ENCODE measurements around the gene NFATC2IP. TPM values are rescaled to one million over a fixed set of nuclear protein-coding genes. Genes with fewer than 3 reads are reported as not detected.
"Not testable (repeated sequence)": the region's sequence is repeated elsewhere in the genome, so short reads cannot be mapped to it uniquely, and the experiment has no call there.

NFATC2IP gene
- total RNA-seq, 1 donor from 2014 or later, result 85.7 TPM

- DNase-seq (peak; percentile 99), ATAC-seq (ENCODE audit: low read depth) (peak; percentile 64)
- ChIA-PET CTCF (interaction anchor here (1.1 to 3.4 kb wide), 3 partner anchors 7 to 24 kb away, joined by 3 to 34 read pairs (median 8); partner anchors contain the start of gene CD19), POLR2A (interaction anchor here (0.5 to 10.1 kb wide), 16 partner anchors 12 to 1769 kb away, joined by 3 to 192 read pairs (median 20); partner anchors contain the start of genes ATXN2L, CD19, CLN3 and NFATC2IP)
- Mint-ChIP-seq H3K27ac (peak within 1 kb of the TSS; percentile 96), H3K27me3 (no peaks in the 10 kb centered on the region), H3K4me1 (peaks cover 54% of the 10 kb centered on the region), H3K4me3 (peak within 1 kb of the TSS; percentile 90), H3K36me3 (ENCODE audit: low read depth) (peaks cover 26% of the 10 kb centered on the region), H3K9me3 (no peaks in the 10 kb centered on the region)
- TF ChIP-seq CTCF (IDR thresholded peaks at IDR 0.05), result no peak
- intact Hi-C loops (cut with micrococcal nuclease), result loop anchor here (1.0 to 2.0 kb wide), 11 partner anchors 7 to 1970 kb away; partner anchors contain the start of genes ATP2A1, BCL7C, NFATC2IP and SH2B1
These were observed 25.9 kb upstream of the NFATC2IP start, which contains the start of gene RABEP2 for GRCh38 chr16:28924762-28925385. Gene RABEP2, minus strand, starts transcription at chr16:28925238. Its CDS starts 75 bp downstream, at chr16:28925163.

GRCh38 chr16:28925386-28926228 is 25.1 kb upstream of the NFATC2IP start:
- TF ChIP-seq CTCF (IDR thresholded peaks at IDR 0.05), result no peak
- POLR2A ChIA-PET, result interaction anchor here (0.5 to 10.1 kb wide), 15 partner anchors 12 to 1768 kb away, joined by 3 to 192 read pairs (median 13); partner anchors contain the start of genes ATXN2L, CD19, CLN3 and NFATC2IP
- no peaks in the 10 kb centered on the region for H3K9me3 Mint-ChIP-seq

GRCh38 chr16:28926284-28926683 is 24.5 kb upstream of the NFATC2IP start:
- peaks cover 64% of the 10 kb centered on the region for H3K4me1 Mint-ChIP-seq
- ATAC-seq (ENCODE audit: low read depth); intact Hi-C loops (cut with micrococcal nuclease); DNase-seq; H3K27me3 Mint-ChIP-seq; H3K9me3 Mint-ChIP-seq: not testable (repeated sequence)
- ChIA-PET CTCF (interaction anchor here (0.9 kb wide), 1 partner anchor 19 kb away, joined by 8 read pairs; no protein-coding TSS in a partner anchor), POLR2A (interaction anchor here (1.0 to 10.1 kb wide), 7 partner anchors 11 to 1166 kb away, joined by 3 to 192 read pairs (median 21); partner anchors contain the start of genes ATXN2L, CD19, NFATC2IP and SH2B1)
- peak overlapping the region; percentile 90 for H3K4me3 Mint-ChIP-seq
- peaks cover 20% of the 10 kb centered on the region for H3K36me3 Mint-ChIP-seq (ENCODE audit: low read depth)
- H3K27ac Mint-ChIP-seq, result peak overlapping the region; percentile 96

More at GRCh38 chr16:28925386-28926228, 25.1 kb upstream of the NFATC2IP start:
- CTCF ChIA-PET, result interaction anchor here (0.9 kb wide), 1 partner anchor 19 kb away, joined by 8 read pairs; no protein-coding TSS in a partner anchor
- H3K27ac Mint-ChIP-seq, result peak overlapping the region; percentile 96
- H3K4me3 Mint-ChIP-seq, result peak overlapping the region; percentile 90
- no peaks in the 10 kb centered on the region for H3K27me3 Mint-ChIP-seq
- DNase-seq (no peak), ATAC-seq (ENCODE audit: low read depth) (peak; percentile 35)
- peaks cover 60% of the 10 kb centered on the region for H3K4me1 Mint-ChIP-seq
- H3K36me3 Mint-ChIP-seq (ENCODE audit: low read depth), result peaks cover 25% of the 10 kb centered on the region
- intact Hi-C loops (cut with micrococcal nuclease), result loop anchor here (2.0 kb wide), 3 partner anchors 23 to 1969 kb away; partner anchors contain the start of genes ATP2A1 and BCL7C

GRCh38 chr16:28927815-28928214 is 22.9 kb upstream of the NFATC2IP start:
- intact Hi-C loops (cut with micrococcal nuclease), result no loop called here
- peaks cover 71% of the 10 kb centered on the region for H3K4me1 Mint-ChIP-seq
- no peak for DNase-seq
- no peak overlapping the region for H3K4me3 Mint-ChIP-seq
- peaks cover 22% of the 10 kb centered on the region for H3K36me3 Mint-ChIP-seq (ENCODE audit: low read depth)
- H3K27ac Mint-ChIP-seq, result peak overlapping the region; percentile 52
- no peaks in the 10 kb centered on the region for H3K9me3 Mint-ChIP-seq
- ChIA-PET CTCF (no interaction called here), POLR2A (interaction anchor here (0.6 to 10.1 kb wide), 5 partner anchors 10 to 1165 kb away, joined by 3 to 192 read pairs (median 5); partner anchors contain the start of gene CD19)
- TF ChIP-seq CTCF (IDR thresholded peaks at IDR 0.05), result no peak
- H3K27me3 Mint-ChIP-seq, result no peaks in the 10 kb centered on the region
- no peak for ATAC-seq (ENCODE audit: low read depth)

- ChIA-PET POLR2A (interaction anchor here (0.8 to 3.3 kb wide), 5 partner anchors 14 to 107 kb away, joined by 4 to 44 read pairs (median 18); partner anchors contain the start of genes ATP2A1, ATXN2L and NFATC2IP), CTCF (interaction anchor here (7.4 kb wide), 1 partner anchor 14 kb away, joined by 51 read pairs; no protein-coding TSS in a partner anchor)
- intact Hi-C loops (cut with micrococcal nuclease), result loop anchor here (5.0 kb wide), 1 partner anchor 438 kb away; the partner anchor contains the start of genes APOBR and CLN3
- peak overlapping the region; percentile 98 for H3K27ac Mint-ChIP-seq
- ATAC-seq (ENCODE audit: low read depth), result no peak
- H3K9me3 Mint-ChIP-seq, result no peaks in the 10 kb centered on the region
- H3K4me3 Mint-ChIP-seq, result peak overlapping the region; percentile 99
- H3K36me3 Mint-ChIP-seq (ENCODE audit: low read depth), result peaks cover 29% of the 10 kb centered on the region
- H3K4me1 Mint-ChIP-seq, result peaks cover 72% of the 10 kb centered on the region
- DNase-seq, result no peak
- TF ChIP-seq CTCF (IDR thresholded peaks at IDR 0.05), result no peak
- no peaks in the 10 kb centered on the region for H3K27me3 Mint-ChIP-seq
These were observed 20.5 kb upstream of the NFATC2IP start for GRCh38 chr16:28930203-28930602.

Data from activated B cell treated with CpG ODN at 0.5 μM for 24 hours (primary cell).